B cell (primary cell): ENCODE data around the gene CBLB.

Experiments
- EZH2 ChIP-seq: IDR thresholded peaks from 2 replicates; pipeline ENCODE4 v1.6.1; 2012; ENCODE audit warnings: borderline replicate concordance, low read depth, mild to moderate bottlenecking, moderate library complexity, low read length; ENCODE audit not compliant: insufficient read depth, poor library complexity, severe bottlenecking
- TF ChIP-seq, protein P1 (sequence below): fragments of 200-600 bp; IDR thresholded peaks from one replicate; pipeline ENCODE4 v1.8.0; 2022; ENCODE audit warnings: antibody characterized with exemption, mild to moderate bottlenecking

DNA sequence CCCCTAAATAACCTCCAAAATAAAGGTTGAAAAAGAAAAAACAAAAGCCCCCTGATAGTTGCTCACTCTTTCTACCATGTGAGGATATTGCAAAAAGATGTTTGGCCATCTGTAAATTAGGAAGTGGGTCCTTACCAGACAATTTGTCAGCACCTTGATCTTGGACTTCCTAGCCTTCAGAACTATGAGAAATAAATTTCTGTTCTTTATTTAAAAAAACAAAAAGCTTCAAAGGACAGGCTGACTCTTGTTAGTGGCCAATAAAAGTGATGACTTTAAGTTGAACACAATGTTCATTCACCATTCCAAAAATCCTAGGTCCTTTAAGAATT is 103.5 kb downstream of the CBLB start:
- TF ChIP-seq, protein P1, sequence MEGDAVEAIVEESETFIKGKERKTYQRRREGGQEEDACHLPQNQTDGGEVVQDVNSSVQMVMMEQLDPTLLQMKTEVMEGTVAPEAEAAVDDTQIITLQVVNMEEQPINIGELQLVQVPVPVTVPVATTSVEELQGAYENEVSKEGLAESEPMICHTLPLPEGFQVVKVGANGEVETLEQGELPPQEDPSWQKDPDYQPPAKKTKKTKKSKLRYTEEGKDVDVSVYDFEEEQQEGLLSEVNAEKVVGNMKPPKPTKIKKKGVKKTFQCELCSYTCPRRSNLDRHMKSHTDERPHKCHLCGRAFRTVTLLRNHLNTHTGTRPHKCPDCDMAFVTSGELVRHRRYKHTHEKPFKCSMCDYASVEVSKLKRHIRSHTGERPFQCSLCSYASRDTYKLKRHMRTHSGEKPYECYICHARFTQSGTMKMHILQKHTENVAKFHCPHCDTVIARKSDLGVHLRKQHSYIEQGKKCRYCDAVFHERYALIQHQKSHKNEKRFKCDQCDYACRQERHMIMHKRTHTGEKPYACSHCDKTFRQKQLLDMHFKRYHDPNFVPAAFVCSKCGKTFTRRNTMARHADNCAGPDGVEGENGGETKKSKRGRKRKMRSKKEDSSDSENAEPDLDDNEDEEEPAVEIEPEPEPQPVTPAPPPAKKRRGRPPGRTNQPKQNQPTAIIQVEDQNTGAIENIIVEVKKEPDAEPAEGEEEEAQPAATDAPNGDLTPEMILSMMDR: no peak
- no peak for TF ChIP-seq EZH2
